Breast epithelium (tissue), 3 donors: ENCODE data around the gene PFDN2.

Experiments used
- POLR2A ChIP-seq: fragments of 450-650 bp; IDR thresholded peaks from one replicate; pipeline ENCODE4 v1.6.1; 2016; ENCODE audit warnings: antibody characterized with exemption, mild to moderate bottlenecking, moderate library complexity
- POLR2AphosphoS5 ChIP-seq, 3 donors: sonication (generic); formaldehyde crosslinking; IDR thresholded peaks; one replicate each; pipeline ENCODE4 v1.6.1; 2017; ENCODE audit warnings: antibody characterized with exemption in 3 of 3
- TF ChIP-seq, protein P1 (sequence below), 3 donors: fragments of 450-650 bp; IDR thresholded peaks; one replicate each; pipeline ENCODE4 v1.5.1; 2016 to 2017; ENCODE audit warnings: antibody characterized with exemption in 3 of 3, mild to moderate bottlenecking in 3 of 3, moderate library complexity in 3 of 3

- TF ChIP-seq, protein P1, sequence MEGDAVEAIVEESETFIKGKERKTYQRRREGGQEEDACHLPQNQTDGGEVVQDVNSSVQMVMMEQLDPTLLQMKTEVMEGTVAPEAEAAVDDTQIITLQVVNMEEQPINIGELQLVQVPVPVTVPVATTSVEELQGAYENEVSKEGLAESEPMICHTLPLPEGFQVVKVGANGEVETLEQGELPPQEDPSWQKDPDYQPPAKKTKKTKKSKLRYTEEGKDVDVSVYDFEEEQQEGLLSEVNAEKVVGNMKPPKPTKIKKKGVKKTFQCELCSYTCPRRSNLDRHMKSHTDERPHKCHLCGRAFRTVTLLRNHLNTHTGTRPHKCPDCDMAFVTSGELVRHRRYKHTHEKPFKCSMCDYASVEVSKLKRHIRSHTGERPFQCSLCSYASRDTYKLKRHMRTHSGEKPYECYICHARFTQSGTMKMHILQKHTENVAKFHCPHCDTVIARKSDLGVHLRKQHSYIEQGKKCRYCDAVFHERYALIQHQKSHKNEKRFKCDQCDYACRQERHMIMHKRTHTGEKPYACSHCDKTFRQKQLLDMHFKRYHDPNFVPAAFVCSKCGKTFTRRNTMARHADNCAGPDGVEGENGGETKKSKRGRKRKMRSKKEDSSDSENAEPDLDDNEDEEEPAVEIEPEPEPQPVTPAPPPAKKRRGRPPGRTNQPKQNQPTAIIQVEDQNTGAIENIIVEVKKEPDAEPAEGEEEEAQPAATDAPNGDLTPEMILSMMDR (IDR thresholded peaks at IDR 0.05), result no peak
- no peak for TF ChIP-seq POLR2AphosphoS5 (IDR thresholded peaks at IDR 0.05)
- TF ChIP-seq POLR2A, result no peak
Measured at GRCh38 chr1:161099090-161099802, 18.6 kb downstream of the PFDN2 start.
